ENCODE measurements around the gene SLC17A8.
"Not testable (repeated sequence)": the region's sequence is repeated elsewhere in the genome, so short reads cannot be mapped to it uniquely, and the experiment has no call there.

The SLC17A8 gene

GRCh38 chr12:100356644-100357223 lies at the start of gene SLC17A8:
TSS of gene SLC17A8 (plus strand) at chr12:100357074. CDS start at chr12:100357392, 318 bp downstream.
- Histone ChIP-seq H3K4me1 (no peaks in the 10 kb centered on the region), H4K20me1 (no peaks in the 10 kb centered on the region), H3K9ac (no peak within 1 kb of the TSS), H3K9me3 (no peaks in the 10 kb centered on the region), H3K36me3 (no peaks in the 10 kb centered on the region), H3K4me3 (no peak within 1 kb of the TSS), H3K27me3 (no peaks in the 10 kb centered on the region), H3K4me2 (no peak within 1 kb of the TSS), H3K27ac (no peak within 1 kb of the TSS)
- no peak for TF ChIP-seq Cebpa-rat (IDR thresholded peaks at IDR 0.05)

DNA sequence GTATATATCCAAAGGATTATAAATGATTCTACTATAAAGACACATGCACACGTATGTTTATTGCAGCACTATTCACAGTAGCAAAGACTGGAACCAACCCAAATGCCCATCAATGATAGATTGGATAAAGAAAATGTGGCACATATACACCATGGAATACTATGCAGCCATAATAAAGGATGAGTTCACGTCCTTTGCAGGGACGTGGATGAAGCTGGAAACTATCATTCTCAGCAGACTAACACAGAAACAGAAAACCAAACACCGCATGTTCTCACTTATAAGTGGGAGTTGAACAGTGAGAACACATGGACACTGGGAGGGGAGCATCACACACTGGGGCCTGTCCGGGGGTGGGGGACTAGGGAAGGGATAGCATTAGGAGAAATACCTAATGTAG lies 48.7 kb upstream of the SLC17A8 start:
- H3K4me2 ChIP-seq, H3K4me3 ChIP-seq, H3K4me1 ChIP-seq, H3K27ac ChIP-seq, H3K27me3 ChIP-seq, H3K9ac ChIP-seq, H4K20me1 ChIP-seq: not testable (repeated sequence)
- Histone ChIP-seq H3K36me3 (peaks cover 59% of the 10 kb centered on the region), H3K9me3 (peaks cover 38% of the 10 kb centered on the region)

GRCh38 chr12:100311317-100311716 lies 45.6 kb upstream of the SLC17A8 start:
- Histone ChIP-seq H3K4me3 (no peak overlapping the region), H3K9me3 (peaks cover 13% of the 10 kb centered on the region), H3K27me3 (no peaks in the 10 kb centered on the region), H3K4me2 (no peak overlapping the region), H4K20me1 (no peaks in the 10 kb centered on the region), H3K9ac (no peak overlapping the region), H3K36me3 (peaks cover 53% of the 10 kb centered on the region), H3K27ac (no peak overlapping the region), H3K4me1 (no peaks in the 10 kb centered on the region)
- TF ChIP-seq Cebpa-rat (IDR thresholded peaks at IDR 0.05) = no peak

DNA sequence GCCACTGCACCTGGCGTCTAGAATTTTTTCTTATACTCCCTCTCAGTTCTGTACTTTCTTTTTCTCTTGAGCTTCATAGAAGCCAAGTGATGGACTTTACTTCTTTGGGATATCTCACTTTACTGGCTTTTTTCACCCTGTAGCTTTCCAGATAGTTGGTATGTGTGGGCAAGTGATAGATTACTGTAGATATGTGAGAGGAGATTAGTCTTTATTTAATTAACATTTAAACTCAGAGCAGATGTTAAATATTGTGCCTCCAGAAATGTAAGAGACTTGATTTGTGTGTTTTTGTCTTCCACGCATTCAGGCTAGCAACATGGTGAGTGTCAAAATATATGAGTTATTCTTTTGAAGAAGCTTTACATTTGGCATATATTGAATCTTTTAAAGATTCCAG lies 39.5 kb upstream of the SLC17A8 start:
- H3K9ac ChIP-seq = no peak overlapping the region
- H3K4me2 ChIP-seq = no peak overlapping the region
- H3K27me3 ChIP-seq = no peaks in the 10 kb centered on the region
- H3K4me3 ChIP-seq = no peak overlapping the region
- H3K9me3 ChIP-seq = no peaks in the 10 kb centered on the region
- no peaks in the 10 kb centered on the region for H4K20me1 ChIP-seq
- H3K27ac ChIP-seq = no peak overlapping the region
- H3K4me1 ChIP-seq = no peaks in the 10 kb centered on the region
- peaks cover 66% of the 10 kb centered on the region for H3K36me3 ChIP-seq
- no peak for TF ChIP-seq Cebpa-rat (IDR thresholded peaks at IDR 0.05)

DNA sequence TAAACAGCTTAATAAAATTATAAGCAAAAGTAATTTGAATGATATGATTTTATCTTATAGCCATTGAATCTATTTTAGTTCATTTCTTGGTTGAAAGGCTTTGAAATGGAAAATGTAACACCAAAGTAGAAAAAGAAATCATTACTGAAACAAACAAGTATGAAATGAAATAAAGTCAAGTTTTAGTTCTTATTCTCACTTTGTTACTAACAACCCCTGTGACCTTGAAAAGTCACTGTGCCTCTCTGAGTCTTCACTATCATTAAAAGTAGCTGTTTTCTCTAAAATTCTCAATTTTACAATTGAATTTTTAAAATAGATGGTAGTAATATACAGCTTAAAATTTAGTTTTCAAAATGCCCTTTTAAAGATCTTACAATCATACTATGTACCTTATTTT lies 32.4 kb upstream of the SLC17A8 start:
- TF ChIP-seq Cebpa-rat (IDR thresholded peaks at IDR 0.05) = no peak
- Histone ChIP-seq H3K36me3 (peaks cover 46% of the 10 kb centered on the region), H3K4me1 (no peaks in the 10 kb centered on the region), H3K4me3 (no peak overlapping the region), H4K20me1 (no peaks in the 10 kb centered on the region), H3K27ac (no peak overlapping the region), H3K9me3 (no peaks in the 10 kb centered on the region), H3K9ac (no peak overlapping the region), H3K27me3 (no peaks in the 10 kb centered on the region), H3K4me2 (no peak overlapping the region)

- no peak overlapping the region for H3K4me2 ChIP-seq
- no peak overlapping the region for H3K27ac ChIP-seq
- H3K9me3 ChIP-seq = no peaks in the 10 kb centered on the region
- no peaks in the 10 kb centered on the region for H3K4me1 ChIP-seq
- TF ChIP-seq Cebpa-rat (IDR thresholded peaks at IDR 0.05) = no peak
- no peaks in the 10 kb centered on the region for H3K27me3 ChIP-seq
- no peaks in the 10 kb centered on the region for H4K20me1 ChIP-seq
- no peak overlapping the region for H3K9ac ChIP-seq
- H3K36me3 ChIP-seq = peaks cover 49% of the 10 kb centered on the region
- H3K4me3 ChIP-seq = no peak overlapping the region
Observed at GRCh38 chr12:100326208-100326607, 30.7 kb upstream of the SLC17A8 start.

DNA sequence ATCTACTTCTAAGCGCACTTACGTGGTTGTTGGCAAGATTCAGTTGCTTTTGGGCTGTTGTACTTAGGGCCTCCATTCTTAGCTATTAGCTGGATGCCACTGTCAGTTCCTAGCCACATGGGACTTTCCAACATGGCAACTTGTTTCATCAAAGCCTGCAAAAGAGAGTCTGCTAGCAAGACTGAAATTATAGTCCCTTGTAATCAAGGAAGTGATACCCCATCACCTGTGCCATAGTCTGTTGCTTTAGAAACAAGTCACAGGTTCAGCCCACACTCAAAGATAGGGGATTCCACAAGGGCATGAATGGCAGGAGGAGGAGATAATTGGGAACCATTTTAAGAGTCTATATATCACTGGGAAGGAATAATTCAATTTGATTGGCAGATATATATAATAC lies 27.1 kb upstream of the SLC17A8 start:
- no peaks in the 10 kb centered on the region for H4K20me1 ChIP-seq
- H3K4me2 ChIP-seq = no peak overlapping the region
- H3K9ac ChIP-seq = no peak overlapping the region
- TF ChIP-seq Cebpa-rat (IDR thresholded peaks at IDR 0.05) = no peak
- H3K27ac ChIP-seq = no peak overlapping the region
- H3K27me3 ChIP-seq = no peaks in the 10 kb centered on the region
- H3K36me3 ChIP-seq = peaks cover 56% of the 10 kb centered on the region
- no peaks in the 10 kb centered on the region for H3K9me3 ChIP-seq
- no peak overlapping the region for H3K4me3 ChIP-seq
- no peaks in the 10 kb centered on the region for H3K4me1 ChIP-seq

- no peaks in the 10 kb centered on the region for H4K20me1 ChIP-seq
- H3K36me3 ChIP-seq = peaks cover 65% of the 10 kb centered on the region
- H3K4me3 ChIP-seq = no peak overlapping the region
Observed at GRCh38 chr12:100331871-100332270, 25.0 kb upstream of the SLC17A8 start.

DNA sequence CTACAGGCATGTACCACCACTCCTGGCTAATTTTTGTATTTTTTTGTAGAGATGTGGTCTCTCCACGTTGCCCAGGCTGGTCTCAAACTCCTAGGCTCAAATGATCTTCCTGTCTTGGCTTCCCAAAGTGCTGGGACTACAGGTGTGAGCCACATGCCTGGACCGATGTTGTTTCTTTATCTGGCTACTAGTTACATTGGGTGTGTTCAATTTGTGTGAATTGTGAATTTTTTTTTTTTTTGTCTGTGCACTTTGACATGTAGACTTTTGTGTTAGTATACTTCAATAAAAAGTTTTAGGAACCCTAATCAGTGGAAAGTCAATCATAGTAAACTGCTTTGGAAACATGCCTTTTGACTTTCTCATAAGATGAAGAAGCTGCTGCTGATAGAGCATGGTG lies 24.0 kb upstream of the SLC17A8 start:
- H4K20me1 ChIP-seq = no peaks in the 10 kb centered on the region
- no peak overlapping the region for H3K4me3 ChIP-seq
- H3K27ac ChIP-seq = no peak overlapping the region
- peaks cover 69% of the 10 kb centered on the region for H3K36me3 ChIP-seq
- no peak overlapping the region for H3K4me2 ChIP-seq
- H3K9me3 ChIP-seq = no peaks in the 10 kb centered on the region
- H3K9ac ChIP-seq = no peak overlapping the region
- no peaks in the 10 kb centered on the region for H3K27me3 ChIP-seq
- TF ChIP-seq Cebpa-rat (IDR thresholded peaks at IDR 0.05) = no peak
- H3K4me1 ChIP-seq = no peaks in the 10 kb centered on the region

More at GRCh38 chr12:100331871-100332270, 25.0 kb upstream of the SLC17A8 start:
- Histone ChIP-seq H3K4me1 (no peaks in the 10 kb centered on the region), H3K4me2 (no peak overlapping the region), H3K9me3 (no peaks in the 10 kb centered on the region), H3K27me3 (no peaks in the 10 kb centered on the region), H3K27ac (no peak overlapping the region), H3K9ac (no peak overlapping the region)
- no peak for TF ChIP-seq Cebpa-rat (IDR thresholded peaks at IDR 0.05)

- Histone ChIP-seq H3K27ac (no peak overlapping the region), H3K9ac (no peak overlapping the region), H3K4me1 (no peaks in the 10 kb centered on the region), H4K20me1 (no peaks in the 10 kb centered on the region), H3K36me3 (peaks cover 45% of the 10 kb centered on the region), H3K9me3 (no peaks in the 10 kb centered on the region), H3K4me2 (no peak overlapping the region), H3K4me3 (no peak overlapping the region), H3K27me3 (no peaks in the 10 kb centered on the region)
- TF ChIP-seq Cebpa-rat (IDR thresholded peaks at IDR 0.05) = no peak
Observed at GRCh38 chr12:100337299-100337698, 19.6 kb upstream of the SLC17A8 start.

GRCh38 chr12:100337727-100338126 lies 19.1 kb upstream of the SLC17A8 start:
- Histone ChIP-seq H3K36me3 (peaks cover 40% of the 10 kb centered on the region), H3K4me1 (no peaks in the 10 kb centered on the region), H3K27ac (no peak overlapping the region)

More at GRCh38 chr12:100337727-100338126, 19.1 kb upstream of the SLC17A8 start:
- Histone ChIP-seq H4K20me1 (no peaks in the 10 kb centered on the region), H3K27me3 (no peaks in the 10 kb centered on the region), H3K4me3 (no peak overlapping the region), H3K9me3 (no peaks in the 10 kb centered on the region), H3K9ac (no peak overlapping the region), H3K4me2 (no peak overlapping the region)
- TF ChIP-seq Cebpa-rat (IDR thresholded peaks at IDR 0.05) = no peak
